Measurements from ENCODE around the gene CCL18.
"Not testable (repeated sequence)": the region's sequence is repeated elsewhere in the genome, so short reads cannot be mapped to it uniquely, and the experiment has no call there.

The CCL18 gene

GRCh38 chr17:36063786-36064541 is at the start of gene CCL18:
CCL18 (plus strand) TSS chr17:36064272; CDS start chr17:36064343, 71 bp downstream.
- DNase-seq (ENCODE audit: low read depth, low spot score), result no peak

GRCh38 chr17:36014946-36015345 is 49.1 kb upstream of the CCL18 start:
- DNase-seq (ENCODE audit: low read depth, low spot score), result no peak

- DNase-seq (ENCODE audit: low read depth, low spot score), result not testable (repeated sequence)
Measured at GRCh38 chr17:36015895-36016294, 48.2 kb upstream of the CCL18 start.

GRCh38 chr17:36016555-36016954 is 47.5 kb upstream of the CCL18 start:
- DNase-seq (ENCODE audit: low read depth, low spot score), result no peak

- DNase-seq (ENCODE audit: low read depth, low spot score), result no peak
Measured at GRCh38 chr17:36017799-36018198, 46.3 kb upstream of the CCL18 start, which contains the start of gene CCL23. CCL23 (minus strand) TSS chr17:36017972; CDS start chr17:36017897, 75 bp downstream.

GRCh38 chr17:36019423-36019822 is 44.6 kb upstream of the CCL18 start:
- no peak for DNase-seq (ENCODE audit: low read depth, low spot score)

- DNase-seq (ENCODE audit: low read depth, low spot score), result no peak
Measured at GRCh38 chr17:36024106-36024869, 39.8 kb upstream of the CCL18 start.

GRCh38 chr17:36027761-36028160 is 36.3 kb upstream of the CCL18 start:
- no peak for DNase-seq (ENCODE audit: low read depth, low spot score)

GRCh38 chr17:36030956-36031355 is 33.1 kb upstream of the CCL18 start:
- DNase-seq (ENCODE audit: low read depth, low spot score), result no peak

- DNase-seq (ENCODE audit: low read depth, low spot score), result no peak
Measured at GRCh38 chr17:36034127-36034526, 29.9 kb upstream of the CCL18 start.

- no peak for DNase-seq (ENCODE audit: low read depth, low spot score)
Measured at GRCh38 chr17:36036235-36036634, 27.8 kb upstream of the CCL18 start.

GRCh38 chr17:36048066-36048465 is 16.0 kb upstream of the CCL18 start:
- DNase-seq (ENCODE audit: low read depth, low spot score), result no peak

- no peak for DNase-seq (ENCODE audit: low read depth, low spot score)
Measured at GRCh38 chr17:36049643-36050042, 14.4 kb upstream of the CCL18 start.

- DNase-seq (ENCODE audit: low read depth, low spot score), result no peak
Measured at GRCh38 chr17:36055171-36055570, 8.9 kb upstream of the CCL18 start.

GRCh38 chr17:36055921-36056520 is 8.1 kb upstream of the CCL18 start:
- no peak for DNase-seq (ENCODE audit: low read depth, low spot score)

- no peak for DNase-seq (ENCODE audit: low read depth, low spot score)
Measured at GRCh38 chr17:36057911-36058310, 6.2 kb upstream of the CCL18 start.

GRCh38 chr17:36059406-36059805 is 4.7 kb upstream of the CCL18 start:
- no peak for DNase-seq (ENCODE audit: low read depth, low spot score)

GRCh38 chr17:36060816-36061215 is 3.3 kb upstream of the CCL18 start:
- DNase-seq (ENCODE audit: low read depth, low spot score), result no peak

- DNase-seq (ENCODE audit: low read depth, low spot score), result no peak
Measured at GRCh38 chr17:36066365-36066985, 2.4 kb downstream of the CCL18 start.

- DNase-seq (ENCODE audit: low read depth, low spot score), result no peak
Measured at GRCh38 chr17:36068524-36068923, 4.5 kb downstream of the CCL18 start.

GRCh38 chr17:36069136-36069535 is 5.1 kb downstream of the CCL18 start:
- no peak for DNase-seq (ENCODE audit: low read depth, low spot score)

GRCh38 chr17:36070427-36070826 is 6.4 kb downstream of the CCL18 start:
- DNase-seq (ENCODE audit: low read depth, low spot score), result no peak

Measured in brain pericyte (primary cell).